CD4-positive, alpha-beta T cell treated with Interleukin-4 for 4 hours (primary cell): ENCODE results near the gene PARD3B.

Experiments used
- DNase-seq: peaks from one replicate; pipeline ENCODE4 v3.0.0-alpha.2; 2020

PARD3B gene

GRCh38 chr2:205024822-205025518 lies 479.7 kb downstream of the PARD3B start:
- DNase-seq: peak; percentile 45

GRCh38 chr2:205025580-205026240 lies 480.4 kb downstream of the PARD3B start:
- DNase-seq: no peak

GRCh38 chr2:205030695-205031094 lies 485.4 kb downstream of the PARD3B start:
- DNase-seq: no peak

GRCh38 chr2:205032093-205032551 lies 486.8 kb downstream of the PARD3B start:
- no peak for DNase-seq

GRCh38 chr2:205033431-205033830 lies 488.2 kb downstream of the PARD3B start:
- no peak for DNase-seq

GRCh38 chr2:205034034-205034433 lies 488.8 kb downstream of the PARD3B start:
- no peak for DNase-seq

GRCh38 chr2:205040323-205040722 lies 495.0 kb downstream of the PARD3B start:
- DNase-seq: no peak

- no peak for DNase-seq
Measured at GRCh38 chr2:205041472-205042130, 496.3 kb downstream of the PARD3B start.

- DNase-seq: no peak
Measured at GRCh38 chr2:205043285-205043684, 498.0 kb downstream of the PARD3B start.

GRCh38 chr2:205045706-205046105 lies 500.4 kb downstream of the PARD3B start:
- no peak for DNase-seq

- DNase-seq: no peak
Measured at GRCh38 chr2:205047273-205047839, 502.1 kb downstream of the PARD3B start.

GRCh38 chr2:205051417-205051816 lies 506.1 kb downstream of the PARD3B start:
- DNase-seq: no peak

- DNase-seq: no peak
Measured at GRCh38 chr2:205052781-205053180, 507.5 kb downstream of the PARD3B start.

- no peak for DNase-seq
Measured at GRCh38 chr2:205053827-205054410, 508.6 kb downstream of the PARD3B start.

GRCh38 chr2:205054789-205055188 lies 509.5 kb downstream of the PARD3B start:
- no peak for DNase-seq

GRCh38 chr2:205055251-205055650 lies 510.0 kb downstream of the PARD3B start:
- no peak for DNase-seq

GRCh38 chr2:205056151-205056561 lies 510.9 kb downstream of the PARD3B start:
- DNase-seq: no peak

- no peak for DNase-seq
Measured at GRCh38 chr2:205058409-205058808, 513.1 kb downstream of the PARD3B start.

GRCh38 chr2:205060269-205060668 lies 515.0 kb downstream of the PARD3B start:
- no peak for DNase-seq

- DNase-seq: no peak
Measured at GRCh38 chr2:205066081-205066480, 520.8 kb downstream of the PARD3B start.

GRCh38 chr2:205069928-205070327 lies 524.7 kb downstream of the PARD3B start:
- DNase-seq: no peak

- DNase-seq: no peak
Measured at GRCh38 chr2:205070889-205071288, 525.6 kb downstream of the PARD3B start.

GRCh38 chr2:205073433-205074020 lies 528.3 kb downstream of the PARD3B start:
- DNase-seq: no peak
